Gastroesophageal sphincter (tissue), 4 donors: ENCODE measurements around the gene ALOXE3. TPM values are rescaled to one million over a fixed set of nuclear protein-coding genes. Genes with fewer than 3 reads are reported as not detected.

Source experiments
- ATAC-seq: fragments of 150-250 bp; one replicate; pipeline ENCODE4 v1.9.1; 2016; ENCODE audit warnings: mild to moderate bottlenecking, moderate library complexity
- H3K27ac ChIP-seq, 4 donors: fragments of 200-600 bp; sonication (generic) in 3 of 4; 1 replicate in 3 of 4; 2 replicates in 1 of 4; pipeline ENCODE4 v1.5.1; 2016 to 2019
- H3K27me3 ChIP-seq: fragments of 200-600 bp; sonication (generic); one replicate; pipeline ENCODE4 v1.5.1; 2019
- H3K36me3 ChIP-seq, 2 donors: fragments of 200-600 bp; sonication (generic); one replicate each; pipeline ENCODE4 v1.5.1; 2019; ENCODE audit warnings: control low read depth in 1 of 2
- H3K4me1 ChIP-seq, 3 donors: fragments of 200-600 bp; sonication (generic); 1 replicate in 2 of 3; 2 replicates in 1 of 3; pipeline ENCODE4 v1.5.1; 2016 to 2019; ENCODE audit warnings: control low read depth in 2 of 3
- H3K4me3 ChIP-seq, 2 donors: fragments of 200-600 bp; sonication (generic); one replicate each; pipeline ENCODE4 v1.5.1; 2019; ENCODE audit warnings: mild to moderate bottlenecking in 1 of 2, moderate library complexity in 1 of 2
- H3K9me3 ChIP-seq, 3 donors: fragments of 200-600 bp; sonication (generic); one replicate each; pipeline ENCODE4 v1.5.1; 2017 to 2019; ENCODE audit warnings: control low read depth in 2 of 3
- CTCF ChIP-seq, 4 experiments: fragments of 200-600 bp in 2 of 4; fragments of 450-650 bp in 2 of 4; sonication (generic) in 1 of 4; IDR thresholded peaks; one replicate each; pipeline ENCODE4 v1.5.1; 2017 to 2019; ENCODE audit warnings: antibody characterized with exemption in 4 of 4, mild to moderate bottlenecking in 2 of 4, moderate library complexity in 2 of 4
- EP300 ChIP-seq: sonication (generic); formaldehyde crosslinking; IDR thresholded peaks from one replicate; pipeline ENCODE4 v1.6.1; 2017; ENCODE audit warnings: antibody characterized with exemption, mild to moderate bottlenecking
- POLR2A ChIP-seq, 2 donors: fragments of 450-650 bp; IDR thresholded peaks; one replicate each; pipeline ENCODE4 v1.6.1; 2017; ENCODE audit warnings: antibody characterized with exemption in 2 of 2, mild to moderate bottlenecking in 2 of 2, moderate library complexity in 1 of 2
- POLR2AphosphoS5 ChIP-seq: sonication (generic); formaldehyde crosslinking; IDR thresholded peaks from one replicate; pipeline ENCODE4 v1.6.1; 2017; ENCODE audit warnings: antibody characterized with exemption
- WGBS, 2 donors: methylation state at CpG; one replicate each; pipeline ENCODE4 v1.1.5; 2018; ENCODE audit warnings: low coverage in 1 of 2; 5-methylcytosine and 5-hydroxymethylcytosine counted together
- total RNA-seq, 4 donors: library from RNA; depleted of rRNA; stranded (reverse); fragments of >200 nt; gene quantifications; one replicate each; pipeline ENCODE4 v1.1.0, GENCODE V29; 2016

The ALOXE3 gene
- total RNA-seq, 4 donors from 2014 or later: 0.37 TPM; not detected in 3

DNA sequence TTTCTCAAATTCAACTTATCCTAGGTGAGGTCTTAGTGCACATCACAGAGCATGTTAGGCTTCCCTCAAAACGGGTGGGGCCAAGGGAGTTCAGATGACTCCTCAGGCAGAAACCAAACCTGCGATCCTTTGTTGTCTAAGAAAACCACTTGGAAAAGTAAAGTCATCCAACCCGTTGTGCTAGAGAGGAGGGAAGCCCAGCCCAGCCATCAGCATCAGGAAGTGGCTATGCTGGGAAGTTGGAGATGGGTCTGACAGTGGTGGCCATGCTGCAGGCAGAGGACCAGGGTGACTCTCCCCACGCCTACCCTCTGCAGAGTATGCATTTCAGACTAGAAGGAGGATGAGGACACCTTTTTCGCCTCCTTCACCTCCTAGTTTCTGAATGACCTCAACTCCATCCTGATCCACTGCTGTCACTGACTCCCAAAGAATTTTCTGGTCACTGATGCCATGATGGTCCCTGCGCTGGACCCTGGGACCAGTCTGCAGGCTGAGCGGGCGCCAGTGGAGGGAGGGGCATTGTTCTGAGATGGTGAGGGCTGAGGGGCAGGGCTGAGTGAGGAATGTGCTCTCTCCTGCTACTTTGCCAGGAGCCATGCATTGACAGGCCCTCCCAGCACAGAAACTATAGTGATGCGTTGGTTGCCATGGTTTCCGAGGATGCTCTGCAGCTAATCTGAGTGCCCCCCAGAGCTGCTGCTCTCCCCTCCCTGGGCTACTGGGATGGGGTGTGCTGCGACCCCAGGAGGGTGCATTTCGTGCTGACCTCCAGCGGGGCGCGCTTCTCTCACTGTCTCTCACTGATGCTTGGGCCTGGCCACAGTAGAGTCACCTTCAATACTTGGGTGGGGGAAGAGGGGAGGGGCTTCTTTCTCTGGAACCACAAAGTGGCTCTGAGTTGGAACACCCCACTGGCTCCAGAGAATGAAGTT, 51.2 kb downstream of the ALOXE3 start:
- no peak overlapping the region for H3K4me3 ChIP-seq
- no peak overlapping the region for H3K27ac ChIP-seq
- no peaks in the 10 kb centered on the region for H3K9me3 ChIP-seq
- peaks cover 58% of the 10 kb centered on the region for H3K27me3 ChIP-seq
- H3K4me1 ChIP-seq: peaks cover 0 to 10% (median 0%) of the 10 kb centered on the region in 3 donors
- TF ChIP-seq EP300 (no peak), POLR2AphosphoS5 (no peak), CTCF (IDR thresholded peaks at IDR 0.05) (no peak), POLR2A (IDR thresholded peaks at IDR 0.05) (no peak)
- no peak for ATAC-seq
- 29 to 60% methylated on average over 3 of the region's 15 CpGs for WGBS, 2 donors
- no peaks in the 10 kb centered on the region for H3K36me3 ChIP-seq

GRCh38 chr17:8064561-8065019, 53.7 kb downstream of the ALOXE3 start:
- no peaks in the 10 kb centered on the region for H3K36me3 ChIP-seq
- H3K27ac ChIP-seq: no peak overlapping the region
- WGBS, 2 donors: 38 to 55% methylated on average over 3 to 4 of the region's 6 CpGs
- no peak for ATAC-seq
- H3K27me3 ChIP-seq: peaks cover 61% of the 10 kb centered on the region
- H3K4me3 ChIP-seq: no peak overlapping the region
- no peak for TF ChIP-seq CTCF (IDR thresholded peaks at IDR 0.05)
- TF ChIP-seq POLR2A (IDR thresholded peaks at IDR 0.05): no peak
- no peak for TF ChIP-seq EP300
- no peak for TF ChIP-seq POLR2AphosphoS5
- H3K4me1 ChIP-seq: peaks cover 0 to 11% (median 0%) of the 10 kb centered on the region in 3 donors
- no peaks in the 10 kb centered on the region for H3K9me3 ChIP-seq

DNA sequence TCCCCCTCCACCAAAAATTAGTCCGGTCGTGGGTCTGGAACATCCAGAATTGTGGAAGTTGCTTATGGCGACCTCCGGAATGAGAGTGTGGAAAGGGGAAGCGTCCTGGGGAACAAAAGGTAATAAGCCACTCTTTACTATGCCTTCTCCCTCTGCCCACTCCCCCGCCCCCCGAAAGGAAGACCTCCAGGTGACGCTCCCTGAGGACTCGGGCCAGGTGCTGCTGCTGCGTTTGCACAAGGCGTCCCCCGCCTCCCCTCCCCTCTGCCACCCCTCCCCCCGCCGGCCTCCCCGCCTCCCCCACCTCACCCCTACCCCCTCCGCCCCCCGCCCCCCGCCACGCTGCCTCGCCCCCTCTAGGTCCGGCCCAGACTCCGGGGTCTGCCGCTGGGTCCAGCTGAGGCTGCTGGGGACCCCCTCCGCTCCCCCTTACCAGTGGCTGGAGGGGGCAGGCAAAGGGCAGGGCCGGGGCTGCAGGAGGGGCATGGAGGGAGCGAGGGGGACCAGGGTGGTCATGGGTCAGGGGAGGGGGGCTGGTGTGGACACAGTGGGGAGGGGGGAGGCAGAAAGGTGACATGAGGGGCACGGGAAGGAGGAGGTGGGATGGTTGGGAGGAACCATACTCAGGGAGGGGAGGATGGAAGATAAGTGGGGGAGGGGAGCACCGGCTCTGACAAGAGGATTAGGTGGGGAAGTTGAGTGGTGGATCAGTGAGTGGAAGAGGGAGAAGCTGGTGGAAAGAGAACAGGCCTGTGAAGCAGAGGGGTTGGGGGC, 54.4 kb downstream of the ALOXE3 start:
- H3K27me3 ChIP-seq: peaks cover 68% of the 10 kb centered on the region
- TF ChIP-seq EP300 (no peak), POLR2A (IDR thresholded peaks at IDR 0.05) (no peak), POLR2AphosphoS5 (no peak), CTCF (IDR thresholded peaks at IDR 0.05) (no peak)
- H3K4me3 ChIP-seq: peak overlapping the region in 1 of 2 donors; percentile 0
- no peaks in the 10 kb centered on the region for H3K9me3 ChIP-seq
- H3K4me1 ChIP-seq: peaks cover 0 to 11% (median 0%) of the 10 kb centered on the region in 3 donors
- ATAC-seq: no peak
- no peaks in the 10 kb centered on the region for H3K36me3 ChIP-seq
- no peak overlapping the region for H3K27ac ChIP-seq
- WGBS, 2 donors: 3 to 25% methylated on average over 4 to 9 of the region's 28 CpGs

DNA sequence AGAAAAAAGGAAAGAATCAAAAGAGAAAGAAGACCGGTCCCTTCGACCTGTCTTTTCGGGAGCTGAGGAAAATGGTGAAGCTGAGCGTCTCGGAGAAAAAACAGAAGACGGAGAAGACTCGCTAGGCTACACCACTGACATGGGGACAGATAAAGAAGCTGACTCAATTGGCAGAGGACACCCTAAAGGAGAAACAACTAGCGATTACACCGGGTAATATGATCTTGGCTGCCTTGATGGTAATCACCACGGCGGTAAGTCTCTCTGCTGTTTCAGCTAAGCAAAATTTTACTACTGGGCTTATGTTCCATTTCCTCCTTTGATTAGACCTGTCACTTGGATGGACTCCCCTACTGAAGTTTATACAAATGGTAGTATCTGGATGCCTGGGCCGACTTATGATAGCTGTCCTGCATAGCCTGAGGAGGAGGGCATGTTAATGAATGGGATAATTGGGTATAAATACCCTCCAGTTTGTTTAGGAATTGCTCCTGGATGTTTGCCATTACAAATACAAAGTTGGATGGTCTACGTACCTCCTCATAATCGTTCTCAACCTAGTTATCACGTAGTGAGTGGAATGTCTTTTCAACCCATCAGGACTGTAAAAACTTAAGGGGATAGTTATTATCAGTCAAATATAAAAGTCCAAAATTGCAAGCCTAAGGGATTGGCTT, 55.4 kb downstream of the ALOXE3 start:
- TF ChIP-seq CTCF (IDR thresholded peaks at IDR 0.05) (no peak), EP300 (no peak), POLR2AphosphoS5 (no peak), POLR2A (IDR thresholded peaks at IDR 0.05) (no peak)
- no peaks in the 10 kb centered on the region for H3K36me3 ChIP-seq
- peaks cover 78% of the 10 kb centered on the region for H3K27me3 ChIP-seq
- no peak overlapping the region for H3K27ac ChIP-seq
- 6 to 14% methylated on average over 8 to 14 of the region's 15 CpGs for WGBS, 2 donors
- no peak for ATAC-seq
- peaks cover 0 to 12% (median 0%) of the 10 kb centered on the region in 3 donors for H3K4me1 ChIP-seq
- H3K4me3 ChIP-seq: no peak overlapping the region
- no peaks in the 10 kb centered on the region for H3K9me3 ChIP-seq
